ENCODE results near the gene SARNP.
"Not testable (repeated sequence)": the region's sequence is repeated elsewhere in the genome, so short reads cannot be mapped to it uniquely, and the experiment has no call there.

The SARNP gene

DNA sequence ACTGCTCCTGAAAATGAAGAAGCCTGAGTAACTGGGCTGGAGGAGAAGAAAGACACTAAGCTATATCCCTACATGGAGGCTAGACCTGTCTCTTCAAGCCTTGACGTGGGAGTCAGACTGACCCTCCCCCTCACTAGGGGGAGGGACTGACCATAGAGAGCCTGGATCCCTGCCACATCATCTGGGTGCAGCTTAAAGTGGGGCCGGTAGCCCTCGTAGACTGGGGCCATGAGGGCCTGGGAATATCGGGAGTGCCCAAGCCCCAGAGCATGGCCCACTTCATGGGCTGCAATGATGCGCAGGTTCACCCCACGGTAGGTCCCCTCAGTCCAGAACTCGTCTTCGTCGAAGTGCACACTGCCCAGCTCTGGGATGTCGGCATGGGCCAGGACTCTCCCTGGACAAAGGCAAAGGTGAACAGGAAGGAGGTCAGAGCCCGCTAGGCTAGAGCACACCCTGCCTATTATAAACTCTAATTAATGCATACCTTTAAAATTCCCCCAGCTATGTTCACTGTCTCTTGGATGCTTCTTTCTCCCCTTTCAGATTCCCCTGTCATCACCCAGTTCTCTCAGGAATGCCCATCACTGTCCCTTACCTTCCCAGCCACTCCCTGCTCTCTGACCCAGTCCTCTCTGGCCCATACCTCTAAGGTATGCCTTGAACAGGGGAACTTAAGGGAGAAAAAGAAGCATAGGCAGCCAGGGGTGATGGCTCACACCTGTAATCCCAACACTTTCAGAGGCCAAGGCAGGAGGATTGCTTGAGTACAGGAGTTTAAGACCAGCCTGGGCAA lies 22.0 kb upstream of the SARNP start:
- DNase-seq (ENCODE audit: low read depth in 3 of 3): no peak

DNA sequence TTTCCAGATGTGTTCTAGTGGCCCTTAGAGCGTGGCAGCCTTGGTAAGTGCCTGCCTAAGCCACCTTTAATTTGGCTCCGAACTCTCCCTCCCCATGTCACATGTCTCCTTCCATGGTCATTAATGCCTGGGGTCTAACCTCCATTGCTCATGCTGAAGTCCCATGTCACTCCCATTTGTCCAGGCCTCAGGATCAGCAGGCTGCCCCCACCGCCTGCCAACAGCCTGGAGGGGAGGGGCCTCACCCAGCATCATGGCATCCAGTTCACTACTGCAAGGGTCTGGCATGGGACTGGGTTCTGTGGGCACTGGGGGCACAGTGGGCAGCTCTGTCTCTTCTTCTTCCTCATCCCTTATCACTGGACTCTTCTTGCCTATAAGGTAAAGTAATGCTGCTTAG lies 20.8 kb upstream of the SARNP start:
- DNase-seq (ENCODE audit: low read depth in 3 of 3): no peak

DNA sequence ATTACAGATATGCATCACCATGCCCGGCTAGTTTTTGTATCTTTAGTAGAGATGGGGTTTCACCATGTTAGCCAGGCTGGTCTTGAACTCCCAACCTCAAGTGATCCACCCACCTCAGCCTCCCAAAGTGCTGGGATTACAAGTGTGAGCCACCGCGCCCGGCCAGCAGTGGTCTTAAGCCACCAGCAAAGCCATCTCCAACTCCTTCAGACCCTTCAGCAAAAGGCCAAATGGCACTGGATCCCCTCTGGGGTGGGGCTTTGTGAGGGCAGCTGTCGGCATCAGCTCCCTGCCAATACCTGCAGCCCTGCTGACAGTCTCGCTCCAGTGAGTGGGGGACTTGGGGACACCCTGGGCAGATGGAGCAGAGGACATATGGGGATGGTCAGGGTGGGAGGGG lies 16.9 kb upstream of the SARNP start:
- DNase-seq (ENCODE audit: low read depth in 3 of 3): not testable (repeated sequence)

DNA sequence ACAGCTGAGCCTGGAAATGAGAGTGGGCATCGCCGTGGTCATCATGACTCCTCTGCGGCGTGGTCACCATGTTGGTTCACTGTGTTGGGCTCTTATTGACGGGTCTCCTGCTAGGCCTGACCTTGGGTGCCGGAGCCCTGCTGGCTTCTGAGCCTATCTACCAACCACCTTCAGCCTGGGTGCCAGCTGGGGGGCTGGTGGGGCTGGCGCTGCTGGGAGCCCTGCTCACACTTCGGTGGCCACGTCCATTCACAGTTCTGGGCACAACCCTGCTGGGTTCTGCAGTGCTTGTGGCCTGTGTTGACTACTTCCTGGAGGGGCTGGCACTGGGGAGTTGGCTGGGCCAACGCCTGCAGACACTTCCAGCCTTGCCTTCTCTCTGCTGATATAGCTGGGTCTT lies 15.5 kb upstream of the SARNP start:
- DNase-seq (ENCODE audit: low read depth in 3 of 3): no peak

DNA sequence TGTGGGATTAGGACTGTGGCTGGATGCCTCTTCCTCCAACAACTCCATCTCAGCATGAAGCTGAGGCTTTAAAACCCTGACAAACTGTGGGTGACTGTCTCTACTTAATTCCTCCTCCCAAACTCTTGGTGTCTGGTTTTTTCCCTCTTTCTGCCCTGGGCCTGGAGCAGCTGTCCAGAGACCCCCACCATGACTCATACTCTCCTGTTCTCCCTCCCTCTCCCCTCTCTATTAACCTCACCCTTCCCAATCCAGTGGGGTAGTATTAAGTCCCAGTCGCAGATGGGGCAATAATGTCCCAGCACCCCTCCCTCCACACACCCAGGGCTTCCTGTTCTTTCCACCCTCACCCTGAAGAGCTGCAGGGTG lies 13.9 kb upstream of the SARNP start:
- DNase-seq (ENCODE audit: low read depth in 3 of 3): no peak

DNA sequence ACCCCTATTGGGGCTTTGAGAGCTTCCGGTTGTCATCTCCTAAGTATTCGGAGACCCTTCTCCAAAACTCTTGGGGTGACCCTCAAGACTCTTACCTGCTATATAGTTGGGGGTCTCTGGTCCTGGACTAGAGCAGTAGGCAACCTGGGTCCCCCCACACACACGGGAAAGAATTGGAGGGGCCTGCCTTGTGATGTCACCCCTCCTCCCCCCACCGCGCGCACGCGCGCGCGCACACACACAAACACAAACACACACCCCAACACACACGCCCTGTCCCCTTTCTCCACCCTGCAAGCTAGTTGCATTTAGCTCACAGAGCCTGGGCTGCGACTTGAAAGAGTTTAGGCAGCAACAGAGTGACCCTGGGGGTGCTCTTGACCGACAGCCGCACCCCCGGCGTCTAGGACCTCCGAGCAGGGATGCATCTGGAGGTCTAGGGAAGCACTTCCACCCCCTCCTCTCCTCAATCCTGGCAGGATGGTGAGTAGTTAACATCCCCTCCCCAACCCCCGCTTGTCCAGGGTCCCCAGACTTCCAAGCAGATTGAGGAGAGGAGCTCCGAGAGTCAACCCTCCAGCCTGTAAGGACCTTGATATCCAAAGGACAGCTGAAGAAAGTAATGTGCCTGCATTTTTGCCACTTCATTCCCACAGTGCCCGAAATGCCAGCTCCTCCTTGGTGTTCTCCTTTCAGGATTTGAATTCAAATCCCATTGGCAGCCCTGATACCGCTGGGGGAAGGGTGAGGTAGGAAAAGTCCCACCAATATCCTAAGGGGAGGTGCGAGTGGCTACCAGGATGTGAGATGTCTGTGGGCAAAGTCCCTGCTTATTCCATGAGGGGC lies 13.3 kb upstream of the SARNP start:
- peak in 1 of 3 experiments; percentile 33 for DNase-seq (ENCODE audit: low read depth in 3 of 3)

DNA sequence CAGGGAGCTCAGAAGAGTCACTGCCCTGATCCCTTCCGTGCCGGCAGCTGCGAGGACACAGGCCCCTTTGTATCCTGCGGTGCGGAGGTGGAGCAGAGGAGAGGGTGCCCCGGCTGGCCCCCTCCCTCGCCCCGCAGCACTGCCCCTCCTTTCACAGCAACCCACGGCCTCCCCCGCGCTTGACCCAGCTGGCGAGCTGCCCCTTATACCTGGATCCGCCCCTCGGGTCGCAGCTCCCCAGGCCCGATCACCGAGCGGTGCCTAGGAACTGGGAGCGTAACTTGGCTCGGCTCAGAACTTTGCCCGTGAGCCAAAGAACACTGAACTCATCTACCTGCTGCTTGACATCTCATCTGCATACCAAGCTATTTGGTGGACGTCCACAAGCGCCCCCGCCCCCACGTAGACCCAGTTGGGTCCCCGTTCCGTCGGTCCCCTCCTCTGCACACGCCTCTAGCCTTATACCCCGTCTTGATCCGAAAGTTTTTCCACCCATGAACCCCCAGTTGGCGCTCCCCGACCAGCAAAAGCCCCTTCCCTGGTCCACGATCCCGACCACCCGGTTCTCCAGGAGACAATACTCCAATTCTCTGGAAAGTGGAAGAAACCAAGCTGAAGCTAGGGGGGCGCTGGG lies 12.6 kb upstream of the SARNP start:
- no peak for DNase-seq (ENCODE audit: low read depth in 3 of 3)

DNA sequence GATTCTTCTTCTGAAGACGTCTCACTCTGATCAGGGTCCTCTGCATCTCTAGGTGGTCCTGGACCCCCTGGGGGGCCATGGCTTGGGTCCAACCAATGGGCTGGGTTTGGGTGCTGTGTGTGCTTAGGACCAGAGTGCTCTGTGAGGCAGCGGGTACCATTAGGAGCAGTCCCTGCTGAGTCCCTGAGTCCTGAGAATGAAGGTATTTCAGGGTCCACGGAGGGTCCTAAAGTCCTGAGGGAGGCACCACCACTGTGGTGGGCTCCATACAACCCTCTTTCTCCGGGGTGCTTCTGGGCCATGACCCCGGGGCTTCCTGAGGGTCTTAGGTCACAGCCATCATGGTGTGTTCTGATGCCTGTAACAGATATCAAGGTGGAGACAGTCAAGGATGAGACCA lies 10.8 kb upstream of the SARNP start:
- no peak for DNase-seq (ENCODE audit: low read depth in 3 of 3)

DNA sequence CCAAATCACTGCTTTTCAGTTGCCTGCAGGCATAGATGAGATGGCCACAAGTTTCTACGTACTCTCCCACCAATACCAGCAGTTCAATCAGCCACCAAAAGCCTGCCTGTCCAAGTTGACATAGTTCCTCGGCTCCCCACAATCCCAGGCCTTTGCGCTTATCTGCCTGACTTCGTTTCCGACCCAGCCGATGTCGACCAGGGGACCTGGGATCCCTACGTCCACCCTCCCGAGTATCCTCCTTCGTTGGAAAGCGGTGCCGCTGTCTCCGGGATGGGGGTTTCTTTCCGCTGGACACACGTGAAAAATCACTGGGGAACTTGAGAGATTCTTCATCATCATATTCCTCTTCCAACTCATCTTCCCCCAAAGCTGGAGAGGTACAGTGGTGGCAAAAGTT lies 10.3 kb upstream of the SARNP start:
- DNase-seq (ENCODE audit: low read depth in 3 of 3): no peak

DNA sequence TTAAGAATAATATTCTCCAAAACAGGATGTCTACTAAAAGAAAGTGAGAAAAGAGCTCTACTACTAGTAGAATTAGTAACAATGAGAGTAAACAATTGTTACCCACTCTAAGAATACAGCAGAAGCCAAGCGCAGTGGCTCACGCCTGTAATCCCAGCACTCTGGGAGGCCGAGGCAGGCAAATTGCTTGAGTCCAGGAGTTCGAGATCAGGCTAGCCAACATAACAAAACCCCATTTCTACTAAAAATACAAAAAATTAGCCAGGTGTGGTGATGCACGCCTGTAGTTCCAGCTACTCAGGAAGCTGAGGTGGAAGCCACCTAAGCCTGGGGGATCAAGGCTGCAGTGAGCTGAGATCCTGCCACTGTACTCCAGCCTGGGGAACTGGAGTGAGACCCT lies 7.2 kb upstream of the SARNP start:
- DNase-seq (ENCODE audit: low read depth in 3 of 3): no peak

DNA sequence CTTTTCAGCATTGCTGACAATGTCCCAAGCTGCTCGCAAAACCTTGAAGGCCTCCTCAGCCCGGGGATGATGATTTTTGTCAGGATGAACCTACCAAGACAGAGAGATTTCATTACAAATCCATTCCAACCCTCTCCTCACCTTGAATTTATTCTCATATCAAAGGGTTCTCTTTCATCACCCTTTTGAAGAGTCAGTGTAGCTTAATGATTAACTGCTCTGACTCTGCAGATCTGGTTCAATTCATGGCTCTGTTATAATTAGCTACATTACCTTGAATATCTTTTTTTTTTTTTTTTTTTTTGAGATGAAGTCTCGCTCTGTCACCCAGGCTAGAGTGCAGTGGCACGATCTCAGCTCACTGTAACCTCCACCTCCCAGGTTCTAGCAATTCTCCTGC lies 5.9 kb upstream of the SARNP start:
- DNase-seq (ENCODE audit: low read depth in 3 of 3): no peak

DNA sequence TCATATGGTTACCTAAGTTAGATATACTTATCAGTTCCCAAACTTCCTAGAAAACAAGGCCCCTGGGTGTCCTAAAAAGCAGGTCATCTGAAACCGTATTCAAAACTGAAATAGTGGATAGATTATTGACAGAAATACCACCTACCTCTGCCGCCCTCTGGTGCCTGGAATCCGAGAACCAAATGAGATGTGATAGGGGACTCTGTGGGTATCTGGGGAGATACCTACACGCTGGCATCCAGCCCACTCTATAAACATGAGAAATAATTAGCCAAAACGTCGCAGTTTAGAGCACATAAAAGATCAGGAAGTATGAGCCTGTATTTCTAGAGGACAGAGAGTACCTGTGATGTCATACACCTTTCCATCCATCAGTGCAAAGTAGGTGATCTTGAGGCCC lies 4.7 kb upstream of the SARNP start:
- no peak for DNase-seq (ENCODE audit: low read depth in 3 of 3)

DNA sequence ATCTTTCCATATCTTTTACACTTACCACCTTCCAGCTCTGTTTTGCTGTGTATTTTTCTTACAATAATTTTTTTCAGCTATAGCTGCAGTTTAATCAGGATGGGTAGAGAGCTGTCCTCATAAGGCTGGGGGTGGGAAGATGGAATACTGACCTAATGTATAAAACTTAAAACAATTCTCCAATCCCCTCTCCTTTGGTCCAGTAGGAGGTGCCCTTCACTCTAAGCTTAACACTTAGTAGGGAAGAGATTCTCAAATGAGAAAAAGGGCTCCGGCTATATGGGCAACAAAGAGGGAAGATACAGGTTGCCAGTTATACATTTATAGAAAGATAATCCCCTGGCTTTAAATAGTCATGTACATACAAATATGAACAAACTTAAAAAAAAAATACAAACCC lies 3.2 kb upstream of the SARNP start:
- no peak for DNase-seq (ENCODE audit: low read depth in 3 of 3)

DNA sequence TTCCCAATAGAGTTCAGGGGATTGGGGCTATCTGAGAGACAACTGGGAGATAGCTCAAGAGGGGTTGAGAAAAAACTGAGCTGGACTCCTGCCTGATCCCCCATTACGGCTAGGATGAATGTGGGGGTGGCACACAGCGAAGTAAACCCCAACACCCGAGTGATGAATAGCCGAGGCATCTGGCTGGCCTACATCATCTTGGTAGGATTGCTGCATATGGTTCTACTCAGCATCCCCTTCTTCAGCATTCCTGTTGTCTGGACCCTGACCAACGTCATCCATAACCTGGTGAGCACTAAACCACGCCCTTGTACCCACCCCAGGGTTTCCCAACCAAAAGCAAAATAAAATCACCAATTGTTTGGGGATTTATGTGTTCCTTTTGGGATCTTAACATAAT lies 1.4 kb upstream of the SARNP start:
- DNase-seq (ENCODE audit: low read depth in 3 of 3): no peak

DNA sequence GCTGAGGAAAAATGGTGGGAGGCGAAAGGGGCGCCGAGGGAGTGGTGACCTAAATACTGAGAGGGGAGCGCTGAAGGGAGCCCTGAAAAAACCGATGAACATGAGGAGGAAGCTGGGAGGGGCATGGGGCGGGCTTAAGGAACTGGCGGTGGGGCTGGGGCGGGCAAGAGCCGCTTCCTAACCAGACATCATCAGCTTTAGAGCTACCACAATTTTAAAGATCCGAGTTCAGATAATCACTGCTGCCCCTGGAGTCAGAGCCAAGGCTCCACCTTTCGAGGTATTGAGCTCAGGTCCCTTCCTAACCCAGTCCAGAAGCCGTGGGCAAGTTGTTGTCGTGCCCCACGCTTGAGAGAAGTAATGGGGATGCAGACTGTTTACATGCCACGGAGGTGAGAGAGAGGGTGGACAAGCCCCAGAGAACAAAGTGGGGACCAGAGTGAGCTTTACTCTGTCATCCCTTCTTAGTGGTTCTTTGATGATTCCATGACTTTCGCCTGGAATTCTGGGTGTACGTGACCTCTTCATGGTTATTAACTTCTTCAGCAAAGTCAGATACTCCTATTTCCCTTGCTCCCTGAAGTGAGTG lies 710 bp upstream of the SARNP start:
- no peak for DNase-seq (ENCODE audit: low read depth in 3 of 3)

DNA sequence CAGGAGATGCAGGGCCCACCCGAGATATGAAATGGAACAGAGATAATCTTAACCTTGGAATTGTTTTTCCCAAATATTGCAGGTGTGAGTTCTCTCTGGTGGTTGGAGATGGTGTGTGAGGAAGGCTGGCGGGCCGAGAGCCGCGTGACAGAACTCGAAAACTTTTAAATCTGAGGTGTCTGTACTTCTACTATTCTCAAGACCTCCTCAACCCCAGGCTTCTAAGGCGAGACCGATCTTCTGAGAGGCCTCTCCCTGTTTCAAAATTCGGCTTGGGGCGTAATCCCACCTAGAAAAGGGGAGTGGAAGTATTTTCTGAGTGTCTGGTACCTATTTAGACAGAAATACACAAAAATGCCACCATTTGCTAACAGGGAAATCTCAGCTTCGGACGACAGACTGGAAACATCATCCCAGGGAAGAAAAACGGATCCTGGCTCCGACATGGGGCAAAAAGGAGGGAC lies 611 bp downstream of the SARNP start:
- no peak for DNase-seq (ENCODE audit: low read depth in 3 of 3)

DNA sequence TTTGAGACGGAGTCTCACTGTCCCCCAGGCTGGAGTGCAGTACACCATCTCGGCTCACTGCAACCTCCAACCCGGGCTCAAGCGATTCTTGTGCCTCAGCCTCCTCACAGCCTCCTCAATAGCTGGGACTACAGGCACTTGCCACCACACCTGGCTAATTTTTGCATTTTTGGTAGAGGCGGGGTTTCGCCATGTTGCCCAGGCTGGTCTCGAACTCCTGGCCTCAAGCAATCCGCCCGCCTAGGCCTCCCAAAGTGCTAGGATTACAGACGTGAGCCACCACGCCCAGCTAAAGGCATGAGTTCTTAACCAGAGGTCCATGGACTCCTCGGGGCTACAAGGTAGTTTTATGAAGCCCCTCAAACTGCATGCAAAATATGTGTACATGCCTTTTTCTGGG lies 2.1 kb downstream of the SARNP start:
- DNase-seq (ENCODE audit: low read depth in 3 of 3): no peak

DNA sequence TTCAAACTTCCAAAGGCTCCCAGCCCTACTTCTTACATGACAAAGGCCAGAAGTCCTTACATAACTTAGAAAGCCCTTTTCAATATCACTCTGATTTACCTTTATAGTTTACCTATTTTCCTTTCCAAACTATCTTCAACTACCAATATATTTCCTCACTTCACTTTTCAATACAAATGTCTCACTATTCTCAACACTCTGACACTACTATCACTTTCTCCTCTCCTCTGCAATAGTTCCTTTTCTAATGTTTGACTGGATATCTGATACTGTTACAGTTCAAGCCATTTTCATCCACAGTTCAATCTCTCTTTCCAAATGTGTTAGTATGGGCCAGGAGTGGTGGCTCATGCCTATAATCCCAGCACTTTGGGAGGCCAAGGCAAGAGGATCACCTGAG lies 3.3 kb downstream of the SARNP start:
- no peak for DNase-seq (ENCODE audit: low read depth in 3 of 3)

DNA sequence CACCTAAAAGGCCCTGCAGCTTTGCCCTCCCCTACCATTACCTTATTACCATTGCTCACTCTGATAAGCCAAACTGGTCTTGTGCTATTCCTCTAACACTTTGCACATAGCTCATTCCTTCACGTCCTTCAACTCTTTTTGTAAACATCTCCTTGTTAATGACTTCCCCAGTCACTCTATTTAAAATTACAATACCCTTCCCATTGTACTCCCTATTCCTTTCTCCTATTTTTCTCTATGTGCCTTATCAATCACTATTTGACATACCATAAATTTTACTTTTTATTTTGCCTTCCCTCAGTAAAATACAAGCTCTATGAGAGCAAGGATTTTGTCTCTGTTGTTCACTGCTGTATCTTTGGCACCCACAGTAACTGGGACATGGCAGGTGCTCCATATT lies 5.4 kb downstream of the SARNP start:
- no peak for DNase-seq (ENCODE audit: low read depth in 3 of 3)

DNA sequence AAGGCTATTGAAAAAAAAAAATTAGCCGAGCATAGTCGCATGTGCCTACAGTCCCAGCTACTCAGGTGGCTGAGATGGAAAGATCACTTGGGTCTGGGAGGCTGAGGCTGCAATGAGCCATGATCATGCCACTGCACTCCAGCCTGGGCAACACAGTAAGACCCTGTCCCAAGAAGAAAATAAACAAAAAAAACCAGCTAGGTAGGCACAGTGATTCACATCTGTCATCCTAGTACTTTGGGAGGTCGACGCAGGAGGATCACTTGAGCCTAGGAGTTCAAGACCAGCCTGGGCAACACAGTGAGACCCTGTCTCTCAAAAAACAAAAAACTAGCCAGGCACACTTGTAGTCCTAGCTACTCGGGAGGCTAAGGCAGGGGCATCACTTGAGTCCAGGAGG lies 8.2 kb downstream of the SARNP start:
- DNase-seq (ENCODE audit: low read depth in 3 of 3): no peak

DNA sequence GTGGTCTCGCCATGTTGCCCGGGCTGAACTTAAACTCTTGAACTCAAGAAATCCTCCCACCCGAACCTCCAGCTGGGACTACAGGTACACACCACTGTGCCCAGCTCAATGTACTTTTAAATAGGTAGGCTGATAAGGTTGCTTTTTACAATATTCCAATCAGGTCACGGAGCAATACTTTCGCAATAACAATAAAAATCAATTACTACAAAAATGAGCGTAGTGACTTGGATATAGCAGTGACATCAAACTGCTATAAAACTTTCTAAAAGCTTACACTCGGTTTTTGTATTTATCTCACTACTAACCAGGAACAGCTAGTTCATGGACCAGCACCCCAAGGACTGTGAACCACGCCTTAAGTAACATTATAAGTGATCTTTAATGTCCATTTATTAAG lies 10.5 kb downstream of the SARNP start:
- no peak for DNase-seq (ENCODE audit: low read depth in 3 of 3)

DNA sequence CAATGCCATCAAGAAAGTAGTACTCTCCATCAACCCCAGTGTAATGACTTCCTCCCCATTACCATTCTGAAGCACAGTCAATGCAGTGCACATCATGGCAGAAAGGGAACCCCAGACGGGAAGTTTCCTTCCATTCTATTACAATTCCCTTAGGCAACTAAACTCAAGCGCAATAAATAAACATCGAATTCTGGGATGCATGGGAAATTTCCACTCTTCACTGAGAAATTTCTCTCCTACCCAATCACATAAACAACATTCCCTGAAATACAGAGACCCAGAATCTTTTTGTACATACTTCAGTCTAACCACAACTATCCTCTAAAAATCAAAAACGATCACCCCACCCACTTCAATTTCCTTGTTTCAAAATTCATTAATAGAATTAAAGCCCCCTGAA lies 20.0 kb downstream of the SARNP start:
- no peak for DNase-seq (ENCODE audit: low read depth in 3 of 3)
